Measurements from ENCODE around the gene ENOSF1. TPM values are rescaled to one million over a fixed set of nuclear protein-coding genes. Genes with fewer than 3 reads are reported as not detected.

The ENOSF1 gene
- total RNA-seq, 2 experiments from 2014 or later: 92.6 to 97.4 TPM

DNA sequence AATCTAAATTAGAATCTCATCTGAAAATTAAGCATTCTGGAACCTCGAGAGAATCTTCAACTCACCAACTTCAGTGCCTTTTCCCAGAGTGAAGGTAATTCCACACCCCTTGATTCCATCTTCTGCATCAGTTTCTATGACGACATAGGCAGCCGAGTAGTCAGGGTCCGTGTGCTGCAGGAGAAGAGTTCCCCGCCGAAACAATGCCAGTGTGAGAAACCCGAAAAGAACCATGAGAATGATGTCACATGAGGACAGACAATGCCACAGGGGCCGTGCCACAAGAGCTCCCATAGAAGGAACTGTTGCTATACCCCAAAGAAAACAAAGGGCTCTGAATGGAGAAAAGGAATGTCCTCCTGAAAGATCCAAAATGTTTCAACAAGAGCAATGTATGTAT is 6.0 kb downstream of the ENOSF1 start:
- POLR2A ChIA-PET: no interaction called here
- CTCF ChIA-PET: interaction anchor here (1.2 to 1.6 kb wide), 2 partner anchors 124 to 133 kb away, joined by 3 to 6 read pairs; no protein-coding TSS in a partner anchor
- no peaks in the 10 kb centered on the region for H3K27me3 Mint-ChIP-seq
- H3K9me3 Mint-ChIP-seq (ENCODE audit: low read depth): no peaks in the 10 kb centered on the region
- no peak overlapping the region for H3K4me3 Mint-ChIP-seq
- H3K36me3 Mint-ChIP-seq (ENCODE audit: low read depth): peaks cover 66% of the 10 kb centered on the region
- H3K4me1 Mint-ChIP-seq: peaks cover 53% of the 10 kb centered on the region
- ATAC-seq (no peak), DNase-seq (no peak)
- no peak overlapping the region for H3K27ac Mint-ChIP-seq
- intact Hi-C loops (cut with DNase I, micrococcal nuclease): no loop called here

GRCh38 chr18:703213-703967 is 9.0 kb downstream of the ENOSF1 start:
- Mint-ChIP-seq H3K4me3 (no peak overlapping the region), H3K27ac (peak overlapping the region; percentile 63), H3K27me3 (no peaks in the 10 kb centered on the region), H3K9me3 (ENCODE audit: low read depth) (no peaks in the 10 kb centered on the region), H3K36me3 (ENCODE audit: low read depth) (peaks cover 54% of the 10 kb centered on the region), H3K4me1 (peaks cover 33% of the 10 kb centered on the region)
- ATAC-seq (peak; percentile 23), DNase-seq (no peak)
- CTCF ChIA-PET: interaction anchor here (0.8 to 1.3 kb wide), 4 partner anchors 10 to 136 kb away, joined by 3 to 5 read pairs (median 4); no protein-coding TSS in a partner anchor
- POLR2A ChIA-PET: interaction anchor here (0.6 to 1.0 kb wide), 2 partner anchors 9 to 66 kb away, joined by 3 read pairs; no protein-coding TSS in a partner anchor
- intact Hi-C loops (cut with DNase I, micrococcal nuclease): no loop called here

GRCh38 chr18:697800-698199 is 14.6 kb downstream of the ENOSF1 start:
- ChIA-PET CTCF (interaction anchor here (2.2 kb wide), 1 partner anchor 141 kb away, joined by 6 read pairs; no protein-coding TSS in a partner anchor), POLR2A (no interaction called here)
- ATAC-seq: no peak
- Mint-ChIP-seq H3K27ac (no peak overlapping the region), H3K36me3 (ENCODE audit: low read depth) (peaks cover 52% of the 10 kb centered on the region), H3K9me3 (ENCODE audit: low read depth) (no peaks in the 10 kb centered on the region), H3K27me3 (no peaks in the 10 kb centered on the region), H3K4me3 (no peak overlapping the region), H3K4me1 (peaks cover 3% of the 10 kb centered on the region)
- DNase-seq: no peak
- intact Hi-C loops (cut with DNase I, micrococcal nuclease): no loop called here

DNA sequence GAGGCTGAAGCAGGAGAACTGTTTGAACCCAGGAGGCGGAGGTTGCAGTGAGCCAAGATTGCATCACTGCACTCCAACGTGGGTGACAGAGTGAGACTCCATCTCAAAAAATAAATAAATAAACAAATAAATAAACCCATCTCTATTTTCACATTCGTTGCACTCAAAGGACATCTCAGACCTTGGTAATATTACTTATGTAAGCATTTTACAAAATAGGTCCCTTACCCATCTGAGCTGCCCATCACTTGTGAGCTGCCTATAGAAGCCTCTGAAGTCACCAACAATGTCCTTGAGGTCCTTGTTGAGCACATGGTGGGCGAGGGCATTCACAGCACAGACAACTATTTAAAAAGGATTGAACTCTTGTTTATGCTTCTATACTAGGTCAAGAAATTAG is 15.4 kb downstream of the ENOSF1 start:
- ChIA-PET POLR2A (no interaction called here), CTCF (interaction anchor here (1.3 to 2.2 kb wide), 2 partner anchors 133 to 142 kb away, joined by 4 to 6 read pairs; no protein-coding TSS in a partner anchor)
- ATAC-seq: no peak
- H3K27ac Mint-ChIP-seq: no peak overlapping the region
- H3K36me3 Mint-ChIP-seq (ENCODE audit: low read depth): peaks cover 54% of the 10 kb centered on the region
- H3K9me3 Mint-ChIP-seq (ENCODE audit: low read depth): no peaks in the 10 kb centered on the region
- H3K4me3 Mint-ChIP-seq: no peak overlapping the region
- intact Hi-C loops (cut with DNase I, micrococcal nuclease): no loop called here
- no peak for DNase-seq
- no peaks in the 10 kb centered on the region for H3K27me3 Mint-ChIP-seq
- peaks cover 2% of the 10 kb centered on the region for H3K4me1 Mint-ChIP-seq

GRCh38 chr18:693466-694187 is 18.8 kb downstream of the ENOSF1 start:
- H3K9me3 Mint-ChIP-seq (ENCODE audit: low read depth): no peaks in the 10 kb centered on the region
- peaks cover 2% of the 10 kb centered on the region for H3K4me1 Mint-ChIP-seq
- peaks cover 59% of the 10 kb centered on the region for H3K36me3 Mint-ChIP-seq (ENCODE audit: low read depth)
- H3K27me3 Mint-ChIP-seq: no peaks in the 10 kb centered on the region
- H3K27ac Mint-ChIP-seq: no peak overlapping the region
- DNase-seq (no peak), ATAC-seq (no peak)
- H3K4me3 Mint-ChIP-seq: no peak overlapping the region
- ChIA-PET CTCF (interaction anchor here (1.0 to 1.2 kb wide), 2 partner anchors 105 to 146 kb away, joined by 3 to 7 read pairs; no protein-coding TSS in a partner anchor), POLR2A (no interaction called here)
- intact Hi-C loops (cut with DNase I, micrococcal nuclease): no loop called here

GRCh38 chr18:692824-693223 is 19.6 kb downstream of the ENOSF1 start:
- no peak for DNase-seq
- Mint-ChIP-seq H3K27ac (no peak overlapping the region), H3K27me3 (no peaks in the 10 kb centered on the region), H3K4me3 (no peak overlapping the region), H3K4me1 (peaks cover 2% of the 10 kb centered on the region), H3K36me3 (ENCODE audit: low read depth) (peaks cover 62% of the 10 kb centered on the region), H3K9me3 (ENCODE audit: low read depth) (no peaks in the 10 kb centered on the region)
- ChIA-PET POLR2A (no interaction called here), CTCF (interaction anchor here (0.6 to 1.2 kb wide), 4 partner anchors 22 to 1621 kb away, joined by 3 to 7 read pairs (median 3); no protein-coding TSS in a partner anchor)
- intact Hi-C loops (cut with DNase I, micrococcal nuclease): no loop called here
- no peak for ATAC-seq

GRCh38 chr18:688323-688722 is 24.1 kb downstream of the ENOSF1 start:
- Mint-ChIP-seq H3K27ac (no peak overlapping the region), H3K4me1 (peaks cover 4% of the 10 kb centered on the region), H3K36me3 (ENCODE audit: low read depth) (peaks cover 70% of the 10 kb centered on the region), H3K4me3 (no peak overlapping the region), H3K9me3 (ENCODE audit: low read depth) (no peaks in the 10 kb centered on the region), H3K27me3 (no peaks in the 10 kb centered on the region)
- no peak for DNase-seq
- ChIA-PET POLR2A (no interaction called here), CTCF (interaction anchor here (0.7 kb wide), 1 partner anchor 34 kb away, joined by 3 read pairs; no protein-coding TSS in a partner anchor)
- intact Hi-C loops (cut with DNase I, micrococcal nuclease): no loop called here
- ATAC-seq: no peak

DNA sequence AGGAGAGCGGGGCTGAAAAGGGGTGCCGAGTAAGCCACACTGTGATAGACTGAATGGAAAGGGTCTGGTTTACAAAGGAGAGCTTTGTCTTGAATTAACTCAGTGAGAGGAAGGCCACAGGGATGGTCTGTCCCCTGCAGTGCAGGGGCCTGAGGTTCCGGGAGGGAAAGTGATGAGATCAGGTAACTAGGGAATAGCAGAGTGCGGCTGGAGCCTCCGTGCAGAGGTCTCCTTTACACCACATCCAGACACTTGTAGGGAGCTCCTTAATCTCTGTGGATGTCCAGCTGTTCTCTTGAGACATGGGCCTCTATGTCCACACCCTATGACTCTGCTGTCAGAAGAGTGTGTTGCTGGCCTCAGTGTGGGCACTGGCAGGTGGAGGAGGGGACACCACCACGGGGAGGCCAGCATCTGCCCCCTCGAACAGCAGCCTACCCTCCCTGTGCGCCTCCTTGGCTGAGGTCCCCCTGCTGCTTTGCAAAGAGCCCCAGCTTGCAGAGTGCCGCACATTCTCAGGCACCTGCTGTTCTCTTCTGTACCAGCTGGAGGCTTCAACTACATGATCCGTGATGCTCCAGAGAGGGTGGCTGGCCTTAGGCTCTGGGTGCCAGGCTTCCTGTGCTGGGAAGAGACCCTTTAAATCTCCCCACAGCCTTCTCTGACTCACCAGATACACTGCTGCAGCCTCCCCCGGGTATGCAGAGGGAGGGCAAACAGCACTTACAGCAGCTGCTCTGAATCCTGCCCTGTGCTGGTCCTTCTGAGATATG is 25.9 kb downstream of the ENOSF1 start:
- Mint-ChIP-seq H3K27me3 (no peaks in the 10 kb centered on the region), H3K9me3 (ENCODE audit: low read depth) (no peaks in the 10 kb centered on the region), H3K36me3 (ENCODE audit: low read depth) (peaks cover 74% of the 10 kb centered on the region), H3K27ac (no peak overlapping the region), H3K4me3 (no peak overlapping the region), H3K4me1 (peaks cover 20% of the 10 kb centered on the region)
- ChIA-PET CTCF (interaction anchor here (0.9 kb wide), 1 partner anchor 13 kb away, joined by 3 read pairs; no protein-coding TSS in a partner anchor), POLR2A (interaction anchor here (0.6 kb wide), 1 partner anchor 150 kb away, joined by 3 read pairs; no protein-coding TSS in a partner anchor)
- DNase-seq (no peak), ATAC-seq (no peak)
- intact Hi-C loops (cut with DNase I, micrococcal nuclease): no loop called here

GRCh38 chr18:685438-685837 is 27.0 kb downstream of the ENOSF1 start:
- Mint-ChIP-seq H3K4me3 (no peak overlapping the region), H3K4me1 (peaks cover 22% of the 10 kb centered on the region), H3K9me3 (ENCODE audit: low read depth) (no peaks in the 10 kb centered on the region), H3K27ac (no peak overlapping the region), H3K27me3 (no peaks in the 10 kb centered on the region), H3K36me3 (ENCODE audit: low read depth) (peaks cover 77% of the 10 kb centered on the region)
- POLR2A ChIA-PET: no interaction called here
- CTCF ChIA-PET: no interaction called here
- ATAC-seq (no peak), DNase-seq (no peak)
- intact Hi-C loops (cut with DNase I, micrococcal nuclease): no loop called here

DNA sequence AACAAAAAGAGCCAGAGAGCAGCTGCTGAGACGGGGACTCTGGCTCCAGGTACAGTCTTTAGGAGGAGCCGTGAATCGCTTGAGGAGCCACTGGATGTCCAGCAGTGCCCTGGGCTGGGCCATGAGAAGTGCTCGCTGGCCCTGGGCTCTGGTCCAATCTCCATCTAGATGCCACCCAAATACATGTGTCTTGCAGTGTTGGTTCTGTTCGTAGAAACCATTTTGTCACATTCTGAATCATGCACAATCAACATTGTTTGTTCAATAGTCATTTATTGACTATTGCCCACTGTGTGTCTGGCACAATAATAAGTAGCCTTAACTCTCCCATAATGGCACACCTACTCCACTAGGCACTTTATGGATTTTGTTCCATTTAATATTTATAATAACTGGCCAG is 28.9 kb downstream of the ENOSF1 start:
- H3K4me1 Mint-ChIP-seq: peaks cover 22% of the 10 kb centered on the region
- H3K27me3 Mint-ChIP-seq: no peaks in the 10 kb centered on the region
- no peak overlapping the region for H3K27ac Mint-ChIP-seq
- H3K9me3 Mint-ChIP-seq (ENCODE audit: low read depth): no peaks in the 10 kb centered on the region
- no peak overlapping the region for H3K4me3 Mint-ChIP-seq
- DNase-seq (no peak), ATAC-seq (no peak)
- POLR2A ChIA-PET: interaction anchor here (0.6 to 1.0 kb wide), 3 partner anchors 11 to 26 kb away, joined by 3 read pairs; no protein-coding TSS in a partner anchor
- CTCF ChIA-PET: interaction anchor here (1.1 to 1.7 kb wide), 2 partner anchors 19 to 56 kb away, joined by 4 to 5 read pairs; no protein-coding TSS in a partner anchor
- H3K36me3 Mint-ChIP-seq (ENCODE audit: low read depth): peaks cover 80% of the 10 kb centered on the region
- intact Hi-C loops (cut with DNase I, micrococcal nuclease): no loop called here

DNA sequence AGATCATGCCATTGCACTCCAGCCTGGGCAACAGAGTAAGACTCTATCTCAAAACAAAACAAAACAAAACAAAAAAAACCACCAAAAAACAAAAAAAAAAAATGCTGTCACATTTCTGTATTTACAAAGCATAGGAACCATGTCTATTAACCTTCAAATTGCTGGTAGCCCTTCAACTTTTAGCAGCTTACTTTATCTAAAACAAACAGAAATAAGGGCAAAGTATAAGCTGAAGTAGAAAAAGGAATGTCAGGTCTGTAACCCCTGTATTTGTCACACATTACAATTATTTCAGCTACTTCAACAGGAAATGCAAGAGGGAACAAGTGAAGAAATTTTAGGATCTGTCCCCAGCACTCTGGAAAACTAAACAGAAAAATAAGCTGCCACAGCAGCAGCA is 29.6 kb downstream of the ENOSF1 start:
- intact Hi-C loops (cut with DNase I, micrococcal nuclease): loop anchor here in 1 of 2 experiments (1.0 kb wide), 2 partner anchors 25 to 130 kb away; no protein-coding TSS in a partner anchor
- Mint-ChIP-seq H3K9me3 (ENCODE audit: low read depth) (no peaks in the 10 kb centered on the region), H3K27ac (peak overlapping the region; percentile 31), H3K4me3 (no peak overlapping the region), H3K36me3 (ENCODE audit: low read depth) (peaks cover 78% of the 10 kb centered on the region), H3K4me1 (peaks cover 22% of the 10 kb centered on the region), H3K27me3 (no peaks in the 10 kb centered on the region)
- ATAC-seq (no peak), DNase-seq (no peak)
- POLR2A ChIA-PET: interaction anchor here (1.0 kb wide), 1 partner anchor 12 kb away, joined by 3 read pairs; no protein-coding TSS in a partner anchor
- CTCF ChIA-PET: interaction anchor here (1.1 to 1.8 kb wide), 4 partner anchors 9 to 157 kb away, joined by 4 to 7 read pairs (median 6); no protein-coding TSS in a partner anchor
